Measurements from ENCODE around the gene CDK17.

The CDK17 gene

GRCh38 chr12:96314723-96315122, 85.5 kb downstream of the CDK17 start:
- no peak for DNase-seq

DNA sequence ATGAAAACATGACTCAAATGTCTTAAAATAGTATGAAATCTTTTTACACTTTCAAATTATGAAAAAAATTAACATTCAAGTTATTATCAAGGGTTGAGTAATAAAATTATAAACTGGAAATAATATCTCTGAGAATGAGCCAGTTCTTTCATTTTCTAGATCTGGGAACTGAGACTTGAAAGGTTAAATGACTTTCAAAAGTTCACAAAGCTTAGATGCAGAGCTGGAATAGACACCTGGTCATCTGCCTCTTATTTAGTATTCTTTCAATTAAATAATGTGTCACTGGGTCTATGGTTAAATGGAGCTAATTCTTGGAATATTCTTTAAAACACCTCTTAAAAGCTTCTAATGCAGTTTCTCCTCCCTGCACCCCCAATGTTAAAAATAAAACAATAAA, 86.6 kb downstream of the CDK17 start:
- no peak for DNase-seq

GRCh38 chr12:96311191-96311590, 89.0 kb downstream of the CDK17 start:
- no peak for DNase-seq

DNA sequence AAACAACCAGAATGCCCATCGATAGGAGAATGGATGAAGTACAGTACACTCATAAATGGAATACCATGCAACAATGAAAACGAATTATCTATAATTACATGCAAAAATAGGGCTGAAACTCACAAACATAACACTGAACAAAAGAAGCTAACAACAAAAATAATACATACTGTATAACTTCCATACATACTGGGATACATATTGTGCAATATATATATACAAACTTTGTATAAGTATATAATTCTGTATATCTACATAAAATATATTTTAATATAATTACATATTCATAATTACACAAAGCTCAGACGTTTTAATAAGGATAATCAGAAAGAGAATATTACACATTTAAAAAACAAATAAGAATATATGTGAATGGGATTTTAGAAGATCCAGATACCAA, 90.2 kb downstream of the CDK17 start:
- DNase-seq, result no peak

DNA sequence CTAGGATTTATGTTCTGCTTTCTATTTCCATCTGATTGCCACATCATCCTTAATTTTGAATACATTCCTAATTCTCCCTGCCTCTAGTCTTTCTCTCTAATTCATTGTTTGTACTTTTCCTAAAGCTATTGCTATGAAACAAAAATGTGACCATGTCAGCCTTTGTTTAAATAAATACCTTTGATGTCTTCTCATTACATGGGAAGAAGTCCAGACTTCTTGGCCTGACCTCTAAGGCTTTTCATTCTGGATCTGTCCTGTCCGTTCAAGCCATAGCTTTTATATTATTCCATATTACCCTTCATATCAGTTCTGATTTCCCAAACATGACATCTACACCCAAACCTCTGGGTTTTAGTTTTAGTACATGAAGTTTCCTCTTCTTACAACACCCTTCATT, 91.4 kb downstream of the CDK17 start:
- no peak for DNase-seq

- DNase-seq, result no peak
Observed at GRCh38 chr12:96305665-96306064, 94.6 kb downstream of the CDK17 start.

- DNase-seq, result no peak
Observed at GRCh38 chr12:96303653-96304052, 96.6 kb downstream of the CDK17 start.

- DNase-seq, result no peak
Observed at GRCh38 chr12:96302687-96303310, 97.4 kb downstream of the CDK17 start.

DNA sequence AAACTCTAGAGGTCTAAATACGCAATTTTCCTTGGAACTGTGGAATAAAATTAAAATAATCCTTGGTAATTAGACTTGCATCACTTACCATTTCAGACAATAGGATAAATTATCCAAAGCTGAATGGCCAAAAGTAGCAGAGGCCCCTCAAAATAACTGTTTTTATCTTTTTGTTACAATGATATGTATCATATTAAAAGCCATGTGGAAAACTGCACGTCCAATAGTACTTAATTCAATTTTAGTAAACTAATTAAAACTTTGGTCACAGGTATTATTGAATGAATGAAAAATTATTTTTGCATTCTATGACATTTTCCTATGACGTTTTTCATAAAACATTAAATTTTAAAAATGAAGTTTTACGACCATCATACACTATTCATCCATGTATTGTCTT, 98.5 kb downstream of the CDK17 start:
- no peak for DNase-seq

DNA sequence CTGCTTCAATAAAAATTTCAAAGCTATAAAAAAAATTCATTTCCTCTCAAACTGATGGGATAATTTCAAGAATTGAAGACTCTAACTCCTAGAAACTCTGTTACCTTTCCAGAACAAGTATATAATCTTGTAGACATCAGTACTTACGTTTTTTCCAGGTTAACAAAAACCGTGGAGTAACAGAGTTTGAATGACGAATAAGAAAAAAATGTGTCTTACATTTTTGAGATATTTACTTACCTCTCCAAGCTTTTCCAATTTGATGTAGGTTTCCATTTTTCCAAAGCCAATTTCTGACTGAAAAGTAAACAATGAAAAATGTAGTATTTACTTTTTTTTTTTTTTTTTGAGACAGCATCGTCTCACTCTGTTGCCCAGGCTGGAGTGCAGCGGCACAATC, 100.2 kb downstream of the CDK17 start:
- no peak for DNase-seq

GRCh38 chr12:96297504-96297903, 102.7 kb downstream of the CDK17 start:
- no peak for DNase-seq

- no peak for DNase-seq
Observed at GRCh38 chr12:96295532-96296160, 104.6 kb downstream of the CDK17 start.

GRCh38 chr12:96294831-96295230, 105.4 kb downstream of the CDK17 start:
- DNase-seq, result no peak

GRCh38 chr12:96293093-96293492, 107.1 kb downstream of the CDK17 start:
- no peak for DNase-seq

DNA sequence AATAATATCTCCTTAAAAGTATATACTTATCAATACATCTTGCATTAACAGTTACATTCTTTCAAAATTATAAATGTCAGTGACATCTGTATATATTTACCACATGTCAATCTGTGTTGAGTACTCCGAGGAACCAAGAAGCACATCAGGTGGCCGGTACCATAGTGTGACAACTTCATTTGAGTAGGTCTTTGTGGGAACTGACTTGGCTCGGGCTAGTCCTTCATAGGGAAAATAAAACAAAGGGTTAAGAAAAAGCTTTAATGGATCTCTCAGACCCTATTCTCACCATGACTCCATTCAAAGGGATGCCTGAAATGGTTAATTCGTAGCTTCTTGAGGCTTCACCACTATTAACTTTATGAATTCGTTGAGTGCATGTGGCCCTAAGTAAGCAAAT, 111.2 kb downstream of the CDK17 start:
- DNase-seq, result no peak

DNA sequence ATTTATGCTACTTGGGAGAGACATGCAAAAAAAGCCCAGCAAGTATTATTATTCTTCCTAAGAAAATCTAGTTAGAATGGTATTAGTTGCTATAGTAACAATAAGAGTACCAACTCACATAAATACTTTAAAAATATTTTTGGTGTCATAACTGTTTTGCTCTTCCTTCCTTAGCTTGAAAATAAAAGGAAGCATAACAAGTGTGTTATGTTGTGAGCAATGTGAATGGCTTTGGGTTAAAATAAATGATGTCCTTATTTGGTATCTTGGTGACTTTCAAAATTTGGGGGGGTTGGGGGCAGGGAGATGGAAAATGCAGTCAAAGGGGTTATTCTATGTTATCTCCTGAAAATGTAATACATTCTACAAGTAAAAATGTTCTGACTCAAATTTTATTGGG, 115.1 kb downstream of the CDK17 start:
- DNase-seq, result no peak

GRCh38 chr12:96274331-96274730, 125.9 kb downstream of the CDK17 start:
- DNase-seq, result no peak

DNA sequence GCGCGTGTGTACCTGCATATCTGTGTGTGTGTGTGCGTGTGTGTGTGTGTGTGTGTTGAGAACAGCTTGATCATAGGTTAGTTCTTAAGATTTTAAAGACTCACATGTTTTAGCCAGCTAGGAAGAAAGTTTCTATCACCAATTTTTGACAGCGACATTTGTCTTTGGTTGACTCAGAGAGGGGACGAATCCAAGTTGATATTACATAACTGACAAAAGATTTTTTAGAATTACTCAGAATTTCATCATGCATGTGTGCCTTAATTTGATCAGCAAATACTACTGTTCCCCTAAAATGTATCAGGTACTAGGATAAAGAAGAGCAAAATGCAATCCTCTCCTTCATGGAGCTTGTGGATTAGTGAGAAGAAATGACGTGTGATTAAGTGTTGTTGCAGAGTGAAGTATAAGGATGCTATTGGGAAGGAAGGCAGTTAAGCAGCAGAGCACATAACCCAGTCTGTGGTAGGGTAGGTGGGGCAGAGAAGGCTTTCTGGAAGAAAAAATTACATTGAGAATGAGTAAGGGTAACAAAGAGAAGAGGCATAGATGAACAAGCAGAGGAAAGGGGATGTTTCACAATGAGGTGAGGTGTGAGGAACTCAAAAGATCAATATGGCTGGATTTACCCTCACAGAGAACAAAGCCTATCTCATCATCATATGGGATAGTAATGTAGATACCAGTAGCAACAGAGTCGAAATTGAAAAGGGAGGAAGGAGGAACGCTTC, 128.6 kb downstream of the CDK17 start:
- no peak for DNase-seq

GRCh38 chr12:96266238-96266637, 134.0 kb downstream of the CDK17 start:
- DNase-seq, result no peak

- DNase-seq, result no peak
Observed at GRCh38 chr12:96265836-96266235, 134.4 kb downstream of the CDK17 start.

- DNase-seq, result no peak
Observed at GRCh38 chr12:96265400-96265799, 134.8 kb downstream of the CDK17 start.

DNA sequence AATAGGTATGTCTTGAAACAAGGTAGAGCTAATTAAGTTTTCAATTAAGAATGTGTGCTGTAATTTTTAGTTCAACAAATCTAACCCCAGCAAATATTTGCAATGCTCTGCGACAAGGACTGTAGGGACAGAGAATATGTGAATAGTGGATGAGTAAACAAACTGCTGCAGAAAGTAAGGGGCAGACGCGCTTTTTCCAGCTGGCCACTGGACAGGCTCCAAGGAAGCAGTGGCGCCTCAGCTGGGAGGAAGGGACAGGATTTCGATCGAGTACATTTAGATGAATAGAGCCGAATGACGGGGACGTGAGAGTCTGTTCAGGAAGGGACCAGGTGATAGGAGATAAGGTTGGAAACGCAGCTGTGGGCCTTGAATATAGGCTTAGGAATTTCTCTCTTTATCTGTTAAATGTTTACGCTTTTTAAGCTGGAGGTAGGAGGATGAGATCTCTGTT, 136.8 kb downstream of the CDK17 start:
- DNase-seq, result no peak

DNA sequence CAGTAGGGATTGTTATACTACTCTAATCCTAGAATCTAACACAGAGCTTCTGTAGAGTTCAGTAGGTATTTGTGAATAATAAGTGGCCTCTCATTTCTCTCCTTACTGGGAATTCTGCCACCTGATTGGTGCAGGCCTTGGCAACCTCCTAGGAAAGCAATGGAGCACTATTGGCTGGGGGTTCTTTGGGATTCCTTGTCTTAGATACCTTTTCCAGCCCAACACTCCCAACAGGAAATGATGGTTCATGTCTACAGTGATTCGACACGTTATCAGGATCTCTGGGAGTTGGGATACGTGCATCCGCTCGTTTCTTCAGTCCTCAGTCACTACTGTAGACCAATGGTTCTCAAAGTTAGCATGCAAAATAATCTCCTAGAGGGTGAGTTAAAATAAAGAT, 138.7 kb downstream of the CDK17 start:
- no peak for DNase-seq

- no peak for DNase-seq
Observed at GRCh38 chr12:96260644-96261043, 139.6 kb downstream of the CDK17 start.

All from suppressor macrophage (primary cell).